DMS53 treated with DMSO at 0.1 percent for 48 hours (cell line): ENCODE results near the gene ARHGEF6.
"Not testable (repeated sequence)": the region's sequence is repeated elsewhere in the genome, so short reads cannot be mapped to it uniquely, and the experiment has no call there.

Source experiments
- DNase-seq: peaks from one replicate; lab custom pipeline; 2025; ENCODE audit not compliant: unreplicated experiment; lab: John Stamatoyannopoulos, UW

ARHGEF6 gene, protein sequence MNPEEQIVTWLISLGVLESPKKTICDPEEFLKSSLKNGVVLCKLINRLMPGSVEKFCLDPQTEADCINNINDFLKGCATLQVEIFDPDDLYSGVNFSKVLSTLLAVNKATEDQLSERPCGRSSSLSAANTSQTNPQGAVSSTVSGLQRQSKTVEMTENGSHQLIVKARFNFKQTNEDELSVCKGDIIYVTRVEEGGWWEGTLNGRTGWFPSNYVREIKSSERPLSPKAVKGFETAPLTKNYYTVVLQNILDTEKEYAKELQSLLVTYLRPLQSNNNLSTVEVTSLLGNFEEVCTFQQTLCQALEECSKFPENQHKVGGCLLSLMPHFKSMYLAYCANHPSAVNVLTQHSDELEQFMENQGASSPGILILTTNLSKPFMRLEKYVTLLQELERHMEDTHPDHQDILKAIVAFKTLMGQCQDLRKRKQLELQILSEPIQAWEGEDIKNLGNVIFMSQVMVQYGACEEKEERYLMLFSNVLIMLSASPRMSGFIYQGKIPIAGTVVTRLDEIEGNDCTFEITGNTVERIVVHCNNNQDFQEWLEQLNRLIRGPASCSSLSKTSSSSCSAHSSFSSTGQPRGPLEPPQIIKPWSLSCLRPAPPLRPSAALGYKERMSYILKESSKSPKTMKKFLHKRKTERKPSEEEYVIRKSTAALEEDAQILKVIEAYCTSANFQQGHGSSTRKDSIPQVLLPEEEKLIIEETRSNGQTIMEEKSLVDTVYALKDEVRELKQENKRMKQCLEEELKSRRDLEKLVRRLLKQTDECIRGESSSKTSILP

DNA sequence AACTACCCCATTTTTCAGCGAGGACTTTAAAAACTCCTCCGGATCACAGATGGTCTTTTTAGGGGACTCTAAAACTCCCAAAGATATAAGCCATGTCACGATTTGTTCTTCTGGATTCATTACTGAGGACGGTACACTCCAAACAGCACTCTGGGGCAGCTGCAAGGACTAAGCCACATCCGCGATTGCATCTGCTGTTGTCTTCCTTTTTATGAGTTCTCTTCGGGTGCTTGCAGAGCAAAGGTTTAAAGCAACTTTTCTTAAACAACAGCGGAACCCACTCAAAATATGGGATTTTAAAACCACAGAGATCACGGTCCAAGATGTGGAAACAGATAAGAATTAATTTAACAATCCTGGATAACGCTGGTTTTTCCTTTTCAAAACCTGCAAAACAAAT is at the start of gene ARHGEF6:
Gene ARHGEF6, minus strand, starts transcription at position 170 of the 400 bp plus-strand sequence. Its CDS starts 50 bp downstream, at position 120.
- no peak for DNase-seq

DNA sequence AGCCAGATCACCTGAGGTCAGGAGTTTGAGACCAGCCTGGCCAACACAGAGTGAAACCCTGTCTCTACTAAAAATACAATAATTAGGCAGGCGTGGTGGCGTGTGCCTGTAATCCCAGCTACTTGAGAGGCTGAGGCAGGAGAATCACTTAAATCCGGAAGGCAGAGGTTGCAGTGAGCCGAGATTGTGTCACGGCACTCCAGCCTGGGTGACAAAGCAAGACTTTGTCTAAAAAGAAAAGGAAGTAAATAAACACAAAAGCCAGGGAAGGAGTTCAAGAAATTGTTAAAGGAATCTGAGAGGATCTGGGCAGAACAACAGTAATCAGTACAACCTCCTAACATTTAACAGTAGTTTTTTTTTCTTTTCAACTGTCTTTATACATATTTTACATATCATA is 48.7 kb upstream of the ARHGEF6 start:
- no peak for DNase-seq

- no peak for DNase-seq
Measured at GRCh38 chrX:136828830-136829229, 48.1 kb upstream of the ARHGEF6 start.

- peak; percentile 38 for DNase-seq
Measured at GRCh38 chrX:136827026-136827425, 46.3 kb upstream of the ARHGEF6 start.

DNA sequence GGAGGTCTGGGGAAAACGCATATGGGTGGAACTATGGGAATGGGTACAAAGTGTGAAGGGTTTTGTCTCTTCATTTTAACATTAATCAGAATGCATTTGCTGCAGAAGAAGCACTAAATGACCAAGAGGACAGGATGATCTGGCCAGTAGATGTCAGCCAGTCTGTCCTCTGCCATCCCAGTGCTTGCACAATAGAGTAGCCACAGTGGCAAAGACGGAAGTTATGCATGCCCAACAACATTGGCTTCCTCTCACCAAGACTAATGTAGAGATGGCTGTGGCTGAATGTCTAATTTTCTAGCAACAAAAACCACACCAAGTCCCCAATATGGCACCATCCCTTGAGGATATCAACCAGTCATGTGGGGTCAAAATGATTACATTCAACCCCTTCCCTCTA is 45.0 kb upstream of the ARHGEF6 start:
- no peak for DNase-seq

- no peak for DNase-seq
Measured at GRCh38 chrX:136823175-136823574, 42.4 kb upstream of the ARHGEF6 start.

GRCh38 chrX:136822337-136823095 is 41.8 kb upstream of the ARHGEF6 start:
- DNase-seq = no peak

GRCh38 chrX:136819756-136820155 is 39.0 kb upstream of the ARHGEF6 start:
- not testable (repeated sequence) for DNase-seq

DNA sequence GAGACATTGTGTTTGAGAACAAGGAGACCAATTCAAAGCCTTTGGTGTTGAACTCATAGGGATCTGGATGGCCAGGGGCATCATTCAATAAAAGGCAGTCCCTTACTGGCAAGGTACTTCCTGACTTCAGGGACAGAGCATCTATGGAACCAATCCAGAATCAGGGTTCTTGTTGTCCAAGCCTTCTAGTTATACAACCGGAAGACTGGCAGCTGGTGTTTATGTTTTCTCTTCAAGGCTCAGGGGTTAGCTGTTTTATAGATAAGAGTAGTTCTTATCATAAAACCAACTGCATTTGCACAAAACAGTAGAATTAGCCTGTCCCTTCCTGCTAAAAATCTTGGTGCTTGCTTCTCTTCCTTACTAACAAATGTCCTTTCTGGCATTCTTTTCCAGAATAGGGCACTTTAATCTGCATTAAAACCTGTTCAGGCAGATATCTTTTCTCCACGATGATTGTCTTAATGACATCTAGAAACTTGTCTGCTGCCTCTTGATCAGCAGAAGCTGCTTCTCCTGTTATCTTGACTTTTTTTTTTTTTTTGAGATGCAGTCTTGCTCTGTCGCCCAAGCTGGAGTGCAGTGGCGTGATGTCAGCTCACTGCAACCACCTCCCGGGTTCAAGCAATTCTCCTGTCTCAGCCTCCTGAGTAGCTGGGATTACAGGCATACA is 38.4 kb upstream of the ARHGEF6 start:
- DNase-seq = peak; percentile 4

DNA sequence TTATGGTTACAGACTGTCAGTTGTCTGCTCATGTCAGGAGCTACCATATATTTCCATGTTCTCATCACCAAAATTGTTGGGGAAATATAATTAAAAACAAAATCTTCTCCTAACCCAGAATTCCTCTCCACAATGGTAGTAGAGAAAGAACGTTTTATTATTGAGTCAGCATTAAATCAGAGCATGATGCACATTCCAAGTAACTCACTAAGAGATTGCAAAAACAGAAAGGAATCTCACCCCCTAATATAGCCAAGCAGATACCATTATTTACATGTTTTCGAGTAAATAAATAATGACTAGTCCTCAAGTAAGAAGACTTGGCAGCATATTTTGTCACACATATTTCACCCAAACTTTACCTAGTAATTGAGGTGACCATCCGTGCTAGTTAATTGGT is 36.2 kb upstream of the ARHGEF6 start:
- DNase-seq = no peak

DNA sequence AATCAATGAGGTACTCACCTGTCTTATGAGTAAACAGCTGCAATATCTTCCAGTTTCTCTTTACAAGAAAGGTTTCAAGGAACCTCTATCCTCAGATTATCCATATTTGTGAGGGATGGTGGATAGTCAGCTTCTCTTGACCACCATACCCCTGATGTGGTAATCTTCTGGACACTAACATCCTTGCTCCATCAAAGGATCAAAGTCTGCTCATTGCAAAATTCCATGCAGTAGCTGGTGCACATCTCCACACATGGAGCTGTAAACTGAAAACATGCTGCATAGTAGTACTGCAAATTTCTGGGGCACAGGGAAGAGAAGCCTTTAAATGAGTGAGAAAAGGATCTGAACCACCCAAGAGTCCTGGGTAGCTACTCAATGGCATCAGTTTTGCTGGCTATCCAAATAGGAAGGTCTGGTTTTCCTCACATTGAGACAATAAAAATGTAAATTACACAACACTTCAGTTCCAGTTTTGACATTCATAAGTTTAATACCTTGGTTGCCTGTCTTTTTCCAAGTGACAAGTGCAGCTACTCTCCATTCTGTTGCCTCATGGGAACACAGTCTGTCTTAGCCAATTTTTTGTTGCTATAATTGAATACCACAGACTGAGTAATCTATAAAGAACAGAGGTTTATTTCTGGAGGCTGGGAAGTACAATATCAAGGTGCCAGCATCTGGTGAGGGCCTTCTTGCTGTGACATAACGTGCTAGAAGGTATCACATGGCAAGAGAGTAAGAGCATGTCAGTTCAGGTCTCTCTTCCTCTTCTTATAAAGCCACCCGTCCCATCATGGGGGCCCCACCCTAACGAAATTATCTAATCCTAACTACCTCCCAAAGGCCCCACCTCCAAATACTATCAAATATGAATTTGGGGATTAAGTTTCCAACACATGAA is 34.4 kb upstream of the ARHGEF6 start:
- DNase-seq = no peak

DNA sequence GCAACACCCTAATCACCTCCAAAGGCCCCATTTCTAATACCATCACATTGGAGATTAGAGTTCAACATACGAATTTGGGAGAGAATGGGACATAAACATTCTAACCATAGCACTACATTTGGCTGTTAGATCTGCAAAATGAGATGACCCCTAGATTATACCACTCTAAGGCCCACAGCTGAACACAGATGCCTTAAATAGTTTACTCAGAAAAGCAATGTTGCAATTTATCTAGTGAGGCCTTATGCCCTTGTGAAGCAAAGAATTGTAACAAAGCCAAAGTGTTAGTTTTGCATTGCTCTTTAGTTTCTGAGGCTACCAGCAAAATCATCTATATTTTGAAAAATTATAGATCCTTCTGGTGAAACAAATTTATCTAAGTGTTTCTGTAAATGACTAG is 31.6 kb upstream of the ARHGEF6 start:
- DNase-seq = no peak

- DNase-seq = no peak
Measured at GRCh38 chrX:136810493-136810892, 29.8 kb upstream of the ARHGEF6 start.

DNA sequence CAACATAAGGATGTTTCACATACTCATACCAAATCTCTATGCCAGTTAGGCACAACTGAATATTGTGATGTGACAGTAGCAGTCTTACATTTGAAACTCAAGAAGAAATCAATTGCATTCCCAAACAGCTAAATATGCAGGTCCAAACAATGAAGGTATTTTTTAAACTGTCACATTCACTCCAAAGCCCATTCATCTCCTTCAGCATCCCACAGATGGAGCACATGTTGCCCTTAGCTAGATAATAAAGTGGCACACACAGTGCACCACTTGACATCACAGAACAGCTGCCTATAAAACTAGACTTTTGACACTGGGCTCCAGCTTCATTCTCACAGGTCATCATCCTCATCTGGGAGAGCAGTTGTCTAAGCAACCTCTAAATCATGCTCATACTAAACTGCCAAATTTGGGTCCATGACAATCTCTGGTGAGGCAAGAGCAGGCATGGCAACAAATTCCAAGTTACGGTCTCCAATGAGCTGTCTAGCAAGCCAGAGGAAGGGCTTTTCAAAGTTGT is 26.2 kb upstream of the ARHGEF6 start:
- DNase-seq = no peak

DNA sequence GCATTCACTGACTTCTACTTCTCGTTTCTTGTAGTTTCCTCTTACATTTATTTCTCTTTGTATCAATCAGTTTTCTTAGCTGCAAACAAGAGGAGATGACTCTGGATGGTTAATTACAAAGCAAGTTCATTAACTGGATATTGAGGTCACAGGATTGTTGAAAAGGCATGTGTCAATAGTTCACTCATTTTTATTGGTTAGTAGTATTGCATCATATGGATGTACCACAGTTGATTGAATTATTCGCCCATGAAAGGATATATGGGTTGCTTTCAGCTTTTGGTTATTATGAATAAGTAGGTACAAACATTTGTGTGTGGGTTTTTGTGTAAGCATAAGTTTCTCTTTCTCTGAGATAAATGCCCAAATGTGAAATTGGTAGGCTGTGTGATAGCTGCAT is 21.8 kb upstream of the ARHGEF6 start:
- no peak for DNase-seq

- DNase-seq = no peak
Measured at GRCh38 chrX:136797787-136798186, 17.1 kb upstream of the ARHGEF6 start.

DNA sequence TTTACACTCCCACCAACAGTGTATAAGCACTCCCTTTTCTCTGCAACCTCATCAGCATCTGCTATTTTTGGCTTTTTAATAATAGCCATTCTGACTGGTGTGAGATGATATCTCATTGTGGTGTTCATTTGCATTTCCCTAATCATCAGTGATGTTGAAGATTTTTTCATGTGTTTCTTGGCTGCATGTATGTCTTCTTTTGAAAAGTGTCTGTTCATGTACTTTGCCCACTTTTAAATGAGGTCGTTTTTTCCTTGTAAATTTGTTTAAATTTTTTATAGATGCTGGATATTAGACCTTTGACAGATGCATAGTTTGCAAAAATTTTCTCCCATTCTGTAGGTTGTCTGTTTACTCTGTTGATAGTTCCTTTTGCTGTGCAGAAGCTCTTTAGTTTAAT is 14.4 kb upstream of the ARHGEF6 start:
- DNase-seq = not testable (repeated sequence)

GRCh38 chrX:136794660-136795059 is 13.9 kb upstream of the ARHGEF6 start:
- not testable (repeated sequence) for DNase-seq

DNA sequence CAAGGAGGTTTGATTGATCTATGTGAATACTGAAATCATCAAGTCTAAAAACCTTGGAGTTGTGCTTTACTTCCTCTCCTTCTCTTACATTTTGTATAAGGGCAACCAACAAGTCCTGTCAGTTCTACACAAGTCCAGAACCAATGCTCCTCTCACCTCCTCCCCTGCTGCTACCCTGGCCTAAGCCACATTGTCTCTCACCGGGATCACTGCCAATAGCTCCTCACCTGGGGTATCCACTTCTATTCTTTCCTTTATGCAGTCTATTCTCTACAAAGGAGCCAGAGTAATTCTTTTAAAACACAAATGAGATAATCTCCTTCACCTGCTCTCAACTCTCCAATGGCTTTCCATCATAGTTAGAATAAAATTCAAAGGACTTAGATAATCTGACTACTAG is 13.3 kb upstream of the ARHGEF6 start:
- DNase-seq = no peak

DNA sequence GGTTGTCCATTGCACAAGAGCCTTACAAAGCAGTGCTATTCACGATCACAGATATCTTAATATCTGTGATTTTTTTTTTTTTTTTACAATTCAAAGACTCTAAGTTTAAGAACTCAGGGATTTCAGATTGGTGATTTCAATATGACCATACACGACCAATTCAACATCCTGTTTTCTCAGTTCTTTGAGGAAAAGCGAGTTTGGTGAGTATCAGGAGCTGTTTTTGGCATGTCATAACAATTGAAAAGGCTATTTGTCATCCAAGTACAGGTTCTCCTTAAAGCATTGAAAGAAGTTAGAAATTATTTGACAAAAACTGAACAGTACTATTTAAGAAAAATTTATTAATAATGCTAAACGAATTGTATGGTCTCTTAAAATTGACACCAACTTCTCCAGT is 9.1 kb upstream of the ARHGEF6 start:
- DNase-seq = no peak
